Measurements from ENCODE around the gene HLA-DQA1.

DNA sequence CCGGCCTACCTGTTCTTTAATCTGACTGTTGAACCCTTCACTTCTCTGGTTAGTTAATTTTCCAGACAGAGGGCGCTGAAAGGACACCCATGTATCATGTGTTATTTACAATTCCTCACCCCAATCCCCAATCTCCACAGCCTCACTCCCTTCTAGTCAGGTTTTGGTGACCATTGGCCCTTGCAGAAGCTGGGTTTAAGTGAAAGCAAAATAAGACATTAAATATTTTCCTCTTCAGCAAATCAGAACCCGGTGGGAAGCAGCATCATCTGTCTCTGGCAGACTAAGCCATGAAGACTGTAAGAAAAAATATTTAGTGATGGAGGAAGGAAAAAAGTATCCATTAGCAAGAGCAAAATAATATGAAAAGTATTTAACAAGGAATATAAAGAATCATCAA is 9.4 kb upstream of the HLA-DQA1 start:
- TF ChIP-seq, protein P1, sequence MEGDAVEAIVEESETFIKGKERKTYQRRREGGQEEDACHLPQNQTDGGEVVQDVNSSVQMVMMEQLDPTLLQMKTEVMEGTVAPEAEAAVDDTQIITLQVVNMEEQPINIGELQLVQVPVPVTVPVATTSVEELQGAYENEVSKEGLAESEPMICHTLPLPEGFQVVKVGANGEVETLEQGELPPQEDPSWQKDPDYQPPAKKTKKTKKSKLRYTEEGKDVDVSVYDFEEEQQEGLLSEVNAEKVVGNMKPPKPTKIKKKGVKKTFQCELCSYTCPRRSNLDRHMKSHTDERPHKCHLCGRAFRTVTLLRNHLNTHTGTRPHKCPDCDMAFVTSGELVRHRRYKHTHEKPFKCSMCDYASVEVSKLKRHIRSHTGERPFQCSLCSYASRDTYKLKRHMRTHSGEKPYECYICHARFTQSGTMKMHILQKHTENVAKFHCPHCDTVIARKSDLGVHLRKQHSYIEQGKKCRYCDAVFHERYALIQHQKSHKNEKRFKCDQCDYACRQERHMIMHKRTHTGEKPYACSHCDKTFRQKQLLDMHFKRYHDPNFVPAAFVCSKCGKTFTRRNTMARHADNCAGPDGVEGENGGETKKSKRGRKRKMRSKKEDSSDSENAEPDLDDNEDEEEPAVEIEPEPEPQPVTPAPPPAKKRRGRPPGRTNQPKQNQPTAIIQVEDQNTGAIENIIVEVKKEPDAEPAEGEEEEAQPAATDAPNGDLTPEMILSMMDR (conservative IDR thresholded peaks at IDR 0.05 in 1 of 2, IDR thresholded peaks at IDR 0.05 in 1 of 2; ENCODE audit: extremely low read depth in 1 of 2, insufficient read depth in 1 of 2, low read depth in 1 of 2, low read length in 2 of 2), result no peak
- no peak for TF ChIP-seq EZH2 (IDR thresholded peaks at IDR 0.05; ENCODE audit: borderline replicate concordance, low read length)

Measured in mammary epithelial cell (primary cell).